Measurements from ENCODE around the gene EMC8.

GRCh38 chr16:85842435-85842834, 43.1 kb upstream of the EMC8 start:
- no peak for TF ChIP-seq RAD21 (IDR thresholded peaks at IDR 0.05 in 1 of 2, conservative IDR thresholded peaks at IDR 0.05 in 1 of 2; ENCODE audit: low read depth in 2 of 2, low read length in 2 of 2)
- no peak for TF ChIP-seq TBP (IDR thresholded peaks at IDR 0.05; ENCODE audit: low read depth, low read length)
- TF ChIP-seq POLR2A (IDR thresholded peaks at IDR 0.05; ENCODE audit: control extremely low read depth in 1 of 2, low read depth in 2 of 2, low read length in 2 of 2) = no peak
- TF ChIP-seq CTCF (IDR thresholded peaks at IDR 0.05; ENCODE audit: control extremely low read depth in 1 of 3, insufficient read depth in 1 of 3, low read depth in 1 of 3, low read length in 3 of 3) = no peak
- TF ChIP-seq MAX (IDR thresholded peaks at IDR 0.05) = no peak
- no peak for TF ChIP-seq CBX8 (IDR thresholded peaks at IDR 0.05; ENCODE audit: borderline replicate concordance, low read depth, low read length)
- TF ChIP-seq CHD2 (IDR thresholded peaks at IDR 0.05; ENCODE audit: low read length) = no peak
- no peak for TF ChIP-seq RNF2 (IDR thresholded peaks at IDR 0.05; ENCODE audit: borderline replicate concordance, low read depth, low read length, missing control alignments, poor library complexity, severe bottlenecking)
- no peak for TF ChIP-seq POLR2AphosphoS5 (IDR thresholded peaks at IDR 0.05; ENCODE audit: low read depth, low read length)
- TF ChIP-seq PHF8 (conservative IDR thresholded peaks at IDR 0.05; ENCODE audit: low read depth, low read length) = no peak
- no peak for TF ChIP-seq KDM1A (IDR thresholded peaks at IDR 0.05; ENCODE audit: borderline replicate concordance, low read length)
- TF ChIP-seq YY1 (IDR thresholded peaks at IDR 0.05; ENCODE audit: low read depth, low read length) = no peak
- TF ChIP-seq CEBPB (IDR thresholded peaks at IDR 0.05; ENCODE audit: low read depth, low read length) = no peak

Data from H1 (cell line).